ENCODE results near the gene ISCU.
"Not testable (repeated sequence)": the region's sequence is repeated elsewhere in the genome, so short reads cannot be mapped to it uniquely, and the experiment has no call there.

The ISCU gene

DNA sequence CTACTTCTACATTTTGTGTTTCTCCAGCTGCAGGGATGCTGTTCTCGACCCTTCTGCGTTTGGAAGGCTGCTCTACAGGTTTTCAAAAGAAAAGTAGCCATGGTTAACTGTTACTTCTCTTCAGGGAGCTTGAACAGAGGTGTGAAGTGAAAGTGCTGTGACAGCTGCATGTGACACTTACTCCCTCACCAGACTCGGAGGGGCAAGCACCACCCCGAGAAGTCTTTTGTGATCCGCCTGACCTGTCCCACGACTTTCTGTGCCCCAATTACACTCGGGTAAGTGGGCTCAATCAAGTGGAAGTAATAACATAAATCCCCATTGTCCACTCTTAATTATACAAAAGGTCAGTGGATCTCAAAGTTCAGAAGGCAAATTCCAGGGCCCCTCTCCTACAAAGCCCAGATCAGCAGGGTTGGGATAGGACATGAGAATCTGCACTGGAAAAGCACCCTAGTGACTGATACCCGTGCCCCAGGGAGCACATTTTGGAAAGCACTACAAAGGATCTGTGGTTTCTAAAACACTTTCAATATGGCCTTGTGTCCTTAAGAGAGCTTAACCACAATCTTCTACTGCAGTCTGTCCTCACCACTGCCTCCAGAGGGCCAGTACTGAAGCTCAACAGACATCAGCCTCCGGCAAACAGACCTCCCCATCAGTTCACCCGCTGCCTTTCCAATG lies 35.8 kb upstream of the ISCU start:
- TF ChIP-seq GATA1 (IDR thresholded peaks at IDR 0.05; ENCODE audit: low read depth, low read length) (no peak), POLR2A (IDR thresholded peaks at IDR 0.05; ENCODE audit: low read length) (no peak)
- no peak for DNase-seq

DNA sequence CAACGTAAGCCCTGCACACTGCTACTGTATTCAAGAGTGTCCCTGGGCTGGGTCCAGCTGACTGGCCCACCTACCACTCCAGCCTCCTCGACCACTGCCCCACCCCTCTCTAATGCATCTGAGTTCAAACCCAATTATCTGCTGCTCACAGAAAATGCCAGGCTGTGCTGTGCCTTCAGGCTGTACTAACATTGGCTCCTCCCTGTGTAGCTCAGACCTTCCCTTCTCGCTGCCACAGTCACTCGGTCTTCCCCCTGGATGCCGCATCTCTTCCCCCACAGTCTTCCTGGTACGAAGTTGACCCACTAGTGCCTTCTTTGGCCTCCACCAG lies 35.3 kb upstream of the ISCU start:
- no peak for TF ChIP-seq POLR2A (IDR thresholded peaks at IDR 0.05; ENCODE audit: low read length)
- TF ChIP-seq GATA1 (IDR thresholded peaks at IDR 0.05; ENCODE audit: low read depth, low read length), result no peak
- no peak for DNase-seq

DNA sequence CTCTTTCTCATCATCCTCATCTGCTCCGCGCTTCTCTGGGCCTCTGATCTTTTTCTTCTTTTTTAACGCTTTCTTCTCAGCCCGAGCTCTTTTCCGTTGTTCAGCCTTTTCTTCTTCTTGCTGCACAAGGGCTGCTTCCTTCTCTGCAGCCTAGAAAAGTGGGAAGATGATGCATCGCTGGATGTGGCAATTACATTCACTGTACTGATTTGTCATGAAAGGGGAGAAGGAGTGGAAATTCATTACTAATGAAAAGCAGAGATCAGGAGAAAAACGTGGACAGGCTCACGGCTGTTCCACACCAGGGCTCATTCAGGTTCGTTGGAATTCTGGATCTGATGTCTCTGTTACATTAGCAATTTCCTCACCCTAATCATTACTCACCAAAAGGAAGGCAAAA lies 32.2 kb upstream of the ISCU start:
- DNase-seq, result no peak
- TF ChIP-seq GATA1 (IDR thresholded peaks at IDR 0.05; ENCODE audit: low read depth, low read length), result no peak
- no peak for TF ChIP-seq POLR2A (IDR thresholded peaks at IDR 0.05; ENCODE audit: low read length)

DNA sequence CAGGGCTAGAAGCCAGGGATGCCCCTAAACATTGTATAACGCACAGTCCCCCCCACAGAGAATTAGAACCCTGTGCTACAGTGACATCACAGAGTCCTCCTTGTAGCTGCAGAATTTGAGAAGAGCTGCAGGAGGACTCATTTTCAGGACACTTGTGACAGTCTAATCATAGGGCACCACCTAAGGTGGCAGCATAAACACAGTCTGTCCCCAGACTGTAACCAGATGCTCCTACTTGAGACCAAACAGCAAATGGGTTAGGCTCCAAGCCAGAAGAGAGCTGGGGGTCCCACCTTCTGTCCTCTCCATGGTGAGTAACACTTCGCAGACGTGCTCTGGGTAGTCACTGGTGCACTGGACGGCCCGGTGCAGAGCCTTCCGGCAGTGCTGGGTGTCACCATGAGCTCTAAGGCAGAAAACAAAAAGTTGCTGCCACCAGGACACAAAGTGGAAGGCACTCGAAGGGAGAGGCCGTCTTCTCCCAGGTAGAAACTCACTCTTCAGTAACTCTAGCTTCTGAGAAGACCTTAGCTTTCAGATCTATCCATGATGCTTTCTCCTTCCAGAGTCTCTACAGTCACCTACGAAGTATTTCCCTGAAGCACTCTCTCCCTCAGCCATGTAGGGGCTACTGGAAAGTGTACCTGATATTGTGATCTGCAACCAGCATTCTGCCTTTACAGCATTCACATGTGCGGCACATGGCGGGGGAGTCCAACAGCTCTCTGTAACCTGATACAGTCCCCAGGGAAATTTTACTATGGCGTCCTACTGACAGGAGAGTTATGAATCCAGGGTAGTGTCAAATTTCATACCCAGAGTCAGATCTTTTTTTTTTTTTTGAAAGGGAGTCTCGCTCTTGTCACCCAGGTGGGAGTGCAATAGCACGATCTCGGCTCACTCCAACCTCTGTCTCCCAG lies 30.2 kb upstream of the ISCU start:
- TF ChIP-seq GATA1 (IDR thresholded peaks at IDR 0.05; ENCODE audit: low read depth, low read length), result no peak
- TF ChIP-seq POLR2A (IDR thresholded peaks at IDR 0.05; ENCODE audit: low read length), result no peak
- DNase-seq, result no peak

DNA sequence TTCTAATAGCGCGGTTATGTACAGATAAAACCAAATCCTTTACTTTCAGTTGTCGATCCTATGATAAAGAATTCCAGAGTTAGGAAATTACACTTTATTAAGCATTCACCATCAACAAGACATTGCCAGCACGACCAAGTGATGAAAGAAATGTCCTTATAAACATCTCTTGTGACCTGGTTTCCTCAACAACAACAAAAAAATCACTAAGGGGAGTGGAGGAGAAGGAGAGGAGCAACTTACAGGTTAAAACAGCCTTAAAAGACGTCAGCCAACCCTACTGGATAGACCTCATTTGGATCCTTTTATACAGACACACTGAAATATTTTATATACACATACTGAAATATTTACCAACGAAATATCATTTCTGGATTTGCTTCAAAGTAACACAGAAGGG lies 24.2 kb upstream of the ISCU start:
- TF ChIP-seq GATA1 (IDR thresholded peaks at IDR 0.05; ENCODE audit: low read depth, low read length) (no peak), POLR2A (IDR thresholded peaks at IDR 0.05; ENCODE audit: low read length) (no peak)
- DNase-seq, result no peak

DNA sequence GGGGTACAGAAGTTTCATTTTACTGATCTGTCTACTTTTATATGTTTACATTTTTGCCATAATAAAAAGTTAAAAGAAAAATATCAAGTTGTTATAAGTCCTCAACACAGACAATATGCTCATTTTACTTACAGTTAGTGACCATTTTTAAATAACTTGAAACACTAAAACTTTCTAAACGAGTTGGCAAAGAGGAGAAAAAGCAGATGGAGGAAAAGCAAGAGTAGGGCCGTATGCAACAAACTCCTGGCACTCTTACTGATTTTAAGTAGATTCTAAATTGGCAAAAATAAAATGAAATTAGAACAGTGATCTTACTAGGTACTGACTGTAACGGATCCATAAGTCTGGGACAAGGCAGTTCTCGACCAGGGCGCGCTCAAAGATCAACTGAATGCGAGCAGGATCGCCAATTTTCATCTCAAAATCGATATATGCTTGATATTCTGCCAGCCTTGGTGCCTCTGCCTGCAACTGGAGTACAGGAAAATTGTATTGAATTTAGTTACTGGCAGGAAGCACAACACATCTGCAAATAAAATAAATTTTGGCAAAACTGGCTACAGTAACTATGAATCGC lies 23.7 kb upstream of the ISCU start:
- DNase-seq, result no peak
- TF ChIP-seq GATA1 (IDR thresholded peaks at IDR 0.05; ENCODE audit: low read depth, low read length), result no peak
- no peak for TF ChIP-seq POLR2A (IDR thresholded peaks at IDR 0.05; ENCODE audit: low read length)

DNA sequence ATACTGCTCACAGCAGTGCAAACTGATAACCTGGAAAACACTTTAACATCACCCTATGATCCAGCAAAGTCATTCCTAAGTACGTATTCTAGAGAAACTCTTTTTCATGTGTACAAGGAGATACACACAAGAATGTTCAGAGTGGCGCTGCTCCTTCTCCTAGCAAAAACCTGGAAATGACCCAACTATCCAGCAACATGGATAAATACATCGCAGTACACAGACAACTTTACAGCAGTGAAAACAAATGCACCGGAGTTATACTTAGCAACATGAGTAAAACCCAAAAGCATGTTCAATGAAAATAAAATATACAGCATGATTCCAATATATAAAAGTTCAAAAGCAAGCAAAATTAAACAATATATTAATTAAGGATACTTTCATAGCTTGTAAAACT lies 20.1 kb upstream of the ISCU start:
- TF ChIP-seq POLR2A (IDR thresholded peaks at IDR 0.05; ENCODE audit: low read length), result no peak
- TF ChIP-seq GATA1 (IDR thresholded peaks at IDR 0.05; ENCODE audit: low read depth, low read length), result no peak

DNA sequence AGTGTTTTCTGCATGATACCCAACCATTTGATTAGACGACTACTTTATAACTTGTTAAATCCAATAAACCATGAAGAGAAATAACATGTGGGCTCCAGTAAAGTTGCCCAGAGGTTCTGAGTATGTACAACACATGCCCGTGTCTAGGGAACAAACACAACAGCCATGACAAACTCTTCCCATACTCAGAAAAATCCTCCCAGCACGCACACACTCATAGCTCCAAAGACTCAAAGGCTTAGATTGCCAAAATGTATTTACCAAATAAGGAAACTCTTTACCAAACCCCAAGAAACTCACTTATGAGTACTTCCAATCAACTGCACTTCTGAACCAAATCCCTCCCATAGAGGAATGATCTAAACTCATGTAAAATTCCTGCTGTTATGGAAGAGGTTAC lies 18.7 kb upstream of the ISCU start:
- TF ChIP-seq GATA1 (IDR thresholded peaks at IDR 0.05; ENCODE audit: low read depth, low read length), result no peak
- TF ChIP-seq POLR2A (IDR thresholded peaks at IDR 0.05; ENCODE audit: low read length), result no peak
- DNase-seq, result no peak

More for the DNA sequence above, 20.1 kb upstream of the ISCU start:
- no peak for DNase-seq

DNA sequence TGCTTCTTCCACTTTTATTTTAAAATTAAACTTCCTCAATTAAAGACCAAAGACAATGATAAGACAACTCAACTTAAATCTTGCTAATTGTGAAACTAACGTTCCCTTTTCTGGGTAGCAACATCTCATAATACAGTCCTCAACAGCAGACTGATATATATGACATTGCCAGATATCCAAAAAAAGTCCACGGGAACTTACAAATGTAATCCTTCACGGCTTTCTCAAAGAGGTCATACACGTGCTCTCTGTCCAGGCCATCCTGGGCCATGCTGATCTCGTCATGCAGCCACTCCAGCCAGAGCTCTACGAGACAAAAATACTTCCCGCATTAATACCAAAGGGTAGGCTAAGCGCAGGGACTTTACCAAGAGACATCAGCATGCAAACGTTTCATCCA lies 14.7 kb upstream of the ISCU start:
- no peak for DNase-seq
- TF ChIP-seq POLR2A (IDR thresholded peaks at IDR 0.05; ENCODE audit: low read length) (no peak), GATA1 (IDR thresholded peaks at IDR 0.05; ENCODE audit: low read depth, low read length) (no peak)

DNA sequence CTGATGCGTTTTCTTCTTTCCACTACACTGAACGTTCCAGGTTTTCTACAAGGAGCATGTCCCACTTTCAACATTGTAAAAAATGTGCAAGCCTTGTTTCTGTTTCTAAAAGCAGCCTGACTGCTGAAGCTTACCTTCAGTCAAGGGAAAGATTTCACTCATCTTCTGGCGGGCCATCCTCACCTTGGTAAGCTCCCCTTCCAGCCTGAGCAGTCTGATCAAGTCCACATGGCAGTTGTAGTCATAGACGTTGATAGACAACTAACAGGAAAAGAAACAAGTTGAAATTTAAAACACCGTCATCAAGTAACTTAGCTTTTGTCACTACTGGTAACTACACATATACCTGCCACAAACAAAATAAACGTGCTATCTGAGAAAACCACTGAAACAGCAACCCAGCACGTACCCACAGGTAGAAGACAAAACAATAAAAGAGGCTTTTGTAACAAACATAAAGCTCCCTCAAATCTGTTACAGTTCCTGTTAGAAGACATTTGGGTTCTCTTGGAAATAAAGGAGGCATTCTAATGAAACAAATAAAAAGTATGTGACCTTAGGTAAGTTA lies 13.4 kb upstream of the ISCU start:
- DNase-seq, result no peak
- TF ChIP-seq POLR2A (IDR thresholded peaks at IDR 0.05; ENCODE audit: low read length), result no peak

DNA sequence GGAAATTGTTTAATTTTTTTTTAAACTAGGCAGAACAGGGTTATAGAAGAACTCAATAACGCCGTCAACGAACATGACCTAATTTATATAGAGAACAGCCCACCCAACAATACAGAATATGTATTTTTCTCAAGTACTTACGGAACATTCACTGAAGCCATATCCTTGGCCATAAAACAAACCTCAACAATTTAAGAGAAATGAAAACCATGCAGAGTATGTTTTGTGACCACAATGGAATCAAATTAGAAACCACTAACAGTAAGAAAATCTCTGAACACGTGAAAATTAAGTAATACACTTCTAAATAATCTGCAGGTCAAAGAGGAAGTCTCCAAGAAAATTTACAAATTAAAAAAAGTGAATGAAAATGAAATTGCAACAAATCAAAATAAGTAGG lies 10.9 kb upstream of the ISCU start:
- TF ChIP-seq GATA1 (IDR thresholded peaks at IDR 0.05; ENCODE audit: low read depth, low read length) (no peak), POLR2A (IDR thresholded peaks at IDR 0.05; ENCODE audit: low read length) (no peak)
- DNase-seq, result no peak

DNA sequence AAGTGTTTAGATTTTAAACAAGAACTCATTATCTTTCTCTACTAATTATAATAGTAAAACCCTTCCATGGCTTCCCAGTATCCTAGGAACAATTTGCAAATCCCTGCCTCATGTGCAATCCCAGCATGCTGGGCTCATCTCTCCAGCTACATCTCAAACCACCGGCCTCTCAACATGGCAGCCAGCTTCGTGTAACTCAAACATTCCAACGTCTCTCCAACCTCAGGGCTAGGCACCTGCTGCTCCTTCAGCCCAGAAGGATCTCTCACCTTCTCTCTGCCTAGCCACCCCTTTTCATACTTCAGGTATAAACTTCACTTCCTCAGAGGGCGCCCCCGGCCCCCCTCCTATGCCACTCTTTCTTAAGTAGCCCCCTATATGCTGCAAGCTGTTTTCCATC lies 8.6 kb upstream of the ISCU start:
- TF ChIP-seq GATA1 (IDR thresholded peaks at IDR 0.05; ENCODE audit: low read depth, low read length), result no peak
- TF ChIP-seq POLR2A (IDR thresholded peaks at IDR 0.05; ENCODE audit: low read length), result no peak
- DNase-seq, result no peak

DNA sequence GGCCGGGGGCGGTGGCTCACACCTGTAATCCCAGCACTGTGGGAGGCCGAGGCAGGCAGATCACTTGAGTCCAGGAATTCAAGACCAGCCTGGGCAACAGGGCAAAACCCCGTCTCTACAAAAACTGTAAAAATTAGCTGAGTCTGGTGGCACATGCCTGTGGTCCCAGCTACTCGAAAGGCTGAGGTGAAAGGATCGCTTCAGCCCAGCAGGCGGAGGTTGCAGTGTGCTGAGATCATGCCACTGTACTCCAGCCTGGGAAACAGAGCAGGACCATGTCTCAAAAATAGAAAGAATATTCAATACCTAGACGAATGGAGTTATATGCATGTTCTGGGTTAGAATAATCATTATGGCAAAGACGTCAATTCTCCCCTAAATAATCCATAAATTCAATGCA lies 7.0 kb upstream of the ISCU start:
- not testable (repeated sequence) for DNase-seq

DNA sequence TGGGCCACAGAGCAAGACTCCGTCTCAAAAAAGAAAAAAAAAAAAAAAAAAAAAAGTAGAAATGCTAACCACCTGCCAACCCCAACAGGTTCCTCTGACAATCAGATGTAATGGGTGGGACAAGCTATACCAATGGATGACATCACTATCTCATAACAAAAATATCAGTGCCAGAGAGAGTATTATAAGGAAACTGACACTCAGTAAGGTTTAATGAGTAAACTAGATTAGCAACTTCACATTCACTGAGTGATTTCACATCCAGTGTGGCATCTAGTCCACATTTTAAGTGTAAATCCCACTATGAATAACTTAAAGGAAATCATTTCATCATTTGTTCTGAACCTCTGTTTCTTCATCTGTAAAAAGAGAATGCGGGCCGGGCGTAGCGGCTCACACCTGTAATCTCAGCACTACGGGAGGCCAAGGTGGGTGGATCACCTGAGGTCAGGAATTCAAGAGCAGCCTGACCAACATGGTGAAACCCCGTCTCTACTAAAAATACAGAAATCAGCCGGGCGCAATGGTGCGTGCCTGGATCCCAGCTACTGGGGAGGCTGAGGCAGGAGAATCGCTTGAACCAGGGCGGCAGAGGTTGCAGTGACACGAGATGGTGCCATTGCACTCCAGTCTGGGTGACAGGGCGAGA lies 3.3 kb upstream of the ISCU start:
- DNase-seq, result no peak

More for the DNA sequence above, 3.3 kb upstream of the ISCU start:
- TF ChIP-seq POLR2A (IDR thresholded peaks at IDR 0.05; ENCODE audit: low read length) (no peak), GATA1 (IDR thresholded peaks at IDR 0.05; ENCODE audit: low read depth, low read length) (no peak)

Measured in erythroblast (primary cell).